HepG2 (cell line): Measurements from ENCODE around the gene CXADR. TPM values are rescaled to one million over a fixed set of nuclear protein-coding genes. Genes with fewer than 3 reads are reported as not detected.

Experiments used
- ARNTL ChIP-seq: sonication (generic); formaldehyde crosslinking; IDR thresholded peaks from 2 replicates; pipeline ENCODE4 v1.4.0; 2020; ENCODE audit warnings: mild to moderate bottlenecking, missing genetic modification reagents
- CBX5 ChIP-seq: sonication (generic); formaldehyde crosslinking; IDR thresholded peaks from 2 replicates; pipeline ENCODE4 v1.4.0; 2020; ENCODE audit warnings: missing genetic modification reagents, borderline replicate concordance
- EZH2 ChIP-seq: conservative IDR thresholded peaks from 2 replicates; pipeline ENCODE4 v1.6.1; 2012; ENCODE audit warnings: mild to moderate bottlenecking, low read depth, low read length, moderate library complexity
- HINFP ChIP-seq: sonication (generic); formaldehyde crosslinking; IDR thresholded peaks from 2 replicates; pipeline ENCODE4 v1.4.0; 2020; ENCODE audit warnings: low read depth, mild to moderate bottlenecking, missing genetic modification reagents
- JUNB ChIP-seq: sonication (generic); formaldehyde crosslinking; IDR thresholded peaks from 2 replicates; pipeline ENCODE4 v1.8.0; 2022; ENCODE audit warnings: missing genetic modification reagents, mild to moderate bottlenecking, borderline replicate concordance
- LCORL ChIP-seq, 2 experiments: fragments of 450-650 bp in 1 of 2; sonication (generic) in 1 of 2; formaldehyde crosslinking in 1 of 2; IDR thresholded peaks; 2 replicates each; pipeline versions ENCODE4 v1.5.0 to v1.6.1; 2017 to 2020; ENCODE audit warnings: antibody characterized with exemption in 1 of 2, missing genetic modification reagents in 1 of 2
- MAFF ChIP-seq: IDR thresholded peaks from 2 replicates; pipeline ENCODE4 v1.6.1; 2011; ENCODE audit warnings: low read depth, low read length, improper control_type of control experiment
- MED13 ChIP-seq: sonication (generic); formaldehyde crosslinking; IDR thresholded peaks from 2 replicates; pipeline ENCODE4 v1.5.0; 2020; ENCODE audit warnings: missing genetic modification reagents
- NFE2L1 ChIP-seq: sonication (generic); formaldehyde crosslinking; IDR thresholded peaks from 2 replicates; pipeline ENCODE4 v1.4.0; 2020; ENCODE audit warnings: missing genetic modification reagents, mild to moderate bottlenecking, borderline replicate concordance
- PPARG ChIP-seq: conservative IDR thresholded peaks from 2 replicates; pipeline ENCODE4 v1.6.1; 2016; ENCODE audit warnings: missing biosample characterization, missing genetic modification reagents
- RFXAP ChIP-seq: sonication (generic); formaldehyde crosslinking; IDR thresholded peaks from 2 replicates; pipeline ENCODE4 v1.4.0; 2020; ENCODE audit warnings: missing genetic modification reagents, borderline replicate concordance
- SALL2 ChIP-seq: sonication (generic); formaldehyde crosslinking; IDR thresholded peaks from 2 replicates; pipeline ENCODE4 v1.8.1; 2023; ENCODE audit warnings: mild to moderate bottlenecking, missing genetic modification reagents, inconsistent platforms
- SIN3A ChIP-seq: IDR thresholded peaks from 2 replicates; pipeline ENCODE4 v1.6.1; 2011; ENCODE audit warnings: low read depth, mild to moderate bottlenecking, control low read depth, low read length, borderline replicate concordance
- SKIL ChIP-seq: sonication (generic); formaldehyde crosslinking; IDR thresholded peaks from 2 replicates; pipeline ENCODE4 v1.8.0; 2022; ENCODE audit warnings: missing genetic modification reagents, mild to moderate bottlenecking, moderate library complexity, borderline replicate concordance
- SRSF1 ChIP-seq: fragments of 200-400 bp; formaldehyde crosslinking; optimal IDR thresholded peaks from 2 replicates; pipeline ENCODE3; 2017; ENCODE audit warnings: mild to moderate bottlenecking, low read depth, low read length, moderate library complexity
- STAT5B ChIP-seq: sonication (generic); formaldehyde crosslinking; IDR thresholded peaks from 2 replicates; pipeline ENCODE4 v1.4.0; 2020; ENCODE audit warnings: missing genetic modification reagents
- TBX2 ChIP-seq: sonication (generic); formaldehyde crosslinking; IDR thresholded peaks from 2 replicates; pipeline ENCODE4 v1.5.0; 2020; ENCODE audit warnings: missing genetic modification reagents, mild to moderate bottlenecking, borderline replicate concordance
- THRA ChIP-seq: sonication (generic); formaldehyde crosslinking; IDR thresholded peaks from 2 replicates; pipeline ENCODE4 v1.4.0; 2020; ENCODE audit warnings: missing genetic modification reagents, borderline replicate concordance
- YEATS2 ChIP-seq: sonication (generic); formaldehyde crosslinking; IDR thresholded peaks from 2 replicates; pipeline ENCODE4 v1.4.0; 2020; ENCODE audit warnings: missing genetic modification reagents, borderline replicate concordance
- ZNF121 ChIP-seq: sonication (generic); formaldehyde crosslinking; IDR thresholded peaks from 2 replicates; pipeline ENCODE4 v1.5.0; 2020; ENCODE audit warnings: mild to moderate bottlenecking, missing genetic modification reagents
- ZNF362 ChIP-seq: sonication (generic); formaldehyde crosslinking; IDR thresholded peaks from 2 replicates; pipeline ENCODE4 v1.4.0; 2020; ENCODE audit warnings: missing genetic modification reagents, mild to moderate bottlenecking, borderline replicate concordance
- ZNF616 ChIP-seq: sonication (generic); formaldehyde crosslinking; IDR thresholded peaks from 2 replicates; pipeline ENCODE4 v1.5.0; 2020; ENCODE audit warnings: low read depth, mild to moderate bottlenecking, missing genetic modification reagents
- ZNF691 ChIP-seq: sonication (generic); formaldehyde crosslinking; IDR thresholded peaks from 2 replicates; pipeline ENCODE4 v1.4.0; 2020; ENCODE audit warnings: missing genetic modification reagents, low read depth, mild to moderate bottlenecking, borderline replicate concordance
- polyA plus RNA-seq, 8 experiments: library from polyadenylated mRNA; depleted of rRNA in 3 of 8; stranded (reverse) in 7 of 8; unstranded in 1 of 8; fragments of >200 nt; fragmentation: Illumina TruSeq in 4 of 8; extraction: Trizol in 4 of 8; gene quantifications; 2 replicates each; pipeline versions ENCODE4 v1.2.1 to v1.2.3, GENCODE V29; 2011 to 2016; ENCODE audit warnings: low read depth in 4 of 8, missing spikeins in 1 of 8, mixed read lengths in 1 of 8; ENCODE audit not compliant: insufficient read depth in 1 of 8
- total RNA-seq, 5 experiments: library from RNA; depleted of rRNA; stranded (reverse); fragments of >200 nt; fragmentation: Illumina TruSeq; extraction: Trizol; gene quantifications; 2 replicates each; pipeline ENCODE4 v1.2.3, GENCODE V29; 2016; ENCODE audit warnings: low read depth in 1 of 5

CXADR gene
- total and polyA plus RNA-seq, 2 of the 13 experiments (the other 11 are each of a cell fraction or from before 2014, with no cell fraction given), result 86.8 to 110 TPM

GRCh38 chr21:17523007-17523451 lies 10.2 kb downstream of the CXADR start (continued):
- TF ChIP-seq MAFF, result peak; percentile 6; the same call in 1 of the 2 replicates
- peak; percentile 94 for TF ChIP-seq MED13 (CRISPR knock-in tag)
- TF ChIP-seq ZNF691, result peak; percentile 77; the same call in 1 of the 2 replicates
- TF ChIP-seq THRA (CRISPR knock-in tag), result peak; percentile 84
- no peak for TF ChIP-seq NFE2L1 (CRISPR knock-in tag)
- TF ChIP-seq STAT5B (CRISPR knock-in tag), result no peak
- peak; percentile 69 for TF ChIP-seq HINFP (CRISPR knock-in tag)
- TF ChIP-seq SIN3A, result peak; percentile 91
- TF ChIP-seq RFXAP (CRISPR knock-in tag), result peak; percentile 46; the same call in 1 of the 2 replicates
- TF ChIP-seq CBX5 (CRISPR knock-in tag), result peak; percentile 65; the same call in 1 of the 2 replicates
- peak; percentile 81 for TF ChIP-seq ZNF121 (CRISPR knock-in tag)
- TF ChIP-seq ZNF362, result peak; percentile 62; the same call in 1 of the 2 replicates
- peak; percentile 65; the same call in 1 of the 2 replicates for TF ChIP-seq SALL2
- TF ChIP-seq PPARG (CRISPR knock-in tag), result peak; percentile 99
- no peak for TF ChIP-seq ZNF616 (CRISPR knock-in tag)
- peak; percentile 82 for TF ChIP-seq JUNB (CRISPR knock-in tag)
- peak; percentile 94 for TF ChIP-seq TBX2 (CRISPR knock-in tag)
- TF ChIP-seq ARNTL (CRISPR knock-in tag), result peak; percentile 90
- peak; percentile 46; the same call in 1 of the 2 replicates for TF ChIP-seq LCORL (IDR thresholded peaks at IDR 0.05)
- TF ChIP-seq LCORL (CRISPR knock-in tag; IDR thresholded peaks at IDR 0.05), result peak; percentile 95
- TF ChIP-seq SKIL (CRISPR knock-in tag), result peak; percentile 97
- TF ChIP-seq EZH2, result no peak
- peak; percentile 46; the same call in 1 of the 2 replicates for TF ChIP-seq YEATS2 (CRISPR knock-in tag)
- TF ChIP-seq SRSF1, result no peak
